Testis (tissue), 2 donors: ENCODE data around the gene H6PD.

ENCODE experiments used
- POLR2A ChIP-seq: fragments of 450-650 bp; IDR thresholded peaks from one replicate; pipeline ENCODE4 v1.6.1; 2017; ENCODE audit warnings: antibody characterized with exemption, mild to moderate bottlenecking, moderate library complexity
- TF ChIP-seq, protein P1 (sequence below), 3 experiments: fragments of 450-650 bp in 2 of 3; fragments of 200-600 bp in 1 of 3; sonication (generic) in 1 of 3; IDR thresholded peaks; one replicate each; pipeline ENCODE4 v1.5.1; 2016 to 2019; ENCODE audit warnings: antibody characterized with exemption in 3 of 3, mild to moderate bottlenecking in 2 of 3, moderate library complexity in 1 of 3

DNA sequence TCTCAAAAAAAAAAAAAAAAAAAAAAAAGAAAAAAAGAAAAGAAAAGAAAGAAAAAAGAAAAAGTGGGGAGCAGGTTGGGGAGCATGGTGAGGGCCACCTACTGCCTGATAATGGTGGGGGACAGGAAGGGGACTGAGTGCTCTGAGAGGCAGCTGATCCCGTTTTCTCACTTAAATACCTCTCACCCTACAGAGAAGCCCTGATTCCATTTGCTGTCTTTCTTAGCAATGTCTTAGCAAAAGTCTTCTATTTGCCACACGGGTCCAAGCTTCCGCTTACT lies 692 bp upstream of the H6PD start:
- no peak for TF ChIP-seq POLR2A
- TF ChIP-seq, protein P1, sequence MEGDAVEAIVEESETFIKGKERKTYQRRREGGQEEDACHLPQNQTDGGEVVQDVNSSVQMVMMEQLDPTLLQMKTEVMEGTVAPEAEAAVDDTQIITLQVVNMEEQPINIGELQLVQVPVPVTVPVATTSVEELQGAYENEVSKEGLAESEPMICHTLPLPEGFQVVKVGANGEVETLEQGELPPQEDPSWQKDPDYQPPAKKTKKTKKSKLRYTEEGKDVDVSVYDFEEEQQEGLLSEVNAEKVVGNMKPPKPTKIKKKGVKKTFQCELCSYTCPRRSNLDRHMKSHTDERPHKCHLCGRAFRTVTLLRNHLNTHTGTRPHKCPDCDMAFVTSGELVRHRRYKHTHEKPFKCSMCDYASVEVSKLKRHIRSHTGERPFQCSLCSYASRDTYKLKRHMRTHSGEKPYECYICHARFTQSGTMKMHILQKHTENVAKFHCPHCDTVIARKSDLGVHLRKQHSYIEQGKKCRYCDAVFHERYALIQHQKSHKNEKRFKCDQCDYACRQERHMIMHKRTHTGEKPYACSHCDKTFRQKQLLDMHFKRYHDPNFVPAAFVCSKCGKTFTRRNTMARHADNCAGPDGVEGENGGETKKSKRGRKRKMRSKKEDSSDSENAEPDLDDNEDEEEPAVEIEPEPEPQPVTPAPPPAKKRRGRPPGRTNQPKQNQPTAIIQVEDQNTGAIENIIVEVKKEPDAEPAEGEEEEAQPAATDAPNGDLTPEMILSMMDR (IDR thresholded peaks at IDR 0.05) = no peak
